Activated CD8-positive, alpha-beta T cell treated with anti-CD3 and anti-CD28 coated beads, Interleukin-2, amount 10 ng/mL, durations not matched to agents 7 days and 5 days (primary cell): ENCODE measurements around the gene AGTR1. TPM values are rescaled to one million over a fixed set of nuclear protein-coding genes. Genes with fewer than 3 reads are reported as not detected.
A peak's percentile ranks its signal among the peaks of the same experiment; 100 is the strongest.

Source experiments
- ATAC-seq: fragments of 150-1000 bp; cut with Tn5 transposase; one replicate; pipeline ENCODE4 v1.10.0; 2021; ENCODE audit warnings: moderate library complexity
- CTCF ChIA-PET: fragments of 350-600 bp; sonication (Branson Sonifier 250); formaldehyde crosslinking; loops from one replicate; lab custom pipeline; 2021; ENCODE audit warnings: antibody characterized with exemption; lab: Charles Lee
- POLR2A ChIA-PET: fragments of 350-600 bp; sonication (Branson Sonifier 250); formaldehyde crosslinking; loops from one replicate; lab custom pipeline; 2021; ENCODE audit warnings: antibody characterized with exemption; lab: Charles Lee
- DNase-seq: peaks from one replicate; pipeline ENCODE4 v3.0.0-alpha.2; 2020
- H3K27ac Mint-ChIP-seq: one replicate; pipeline ENCODE4 v1.8.0; 2021; ENCODE audit warnings: mild to moderate bottlenecking, mixed read lengths
- H3K27me3 Mint-ChIP-seq: one replicate; pipeline ENCODE4 v1.8.0; 2021; ENCODE audit warnings: low read depth, mixed read lengths
- H3K36me3 Mint-ChIP-seq: one replicate; pipeline ENCODE4 v1.8.0; 2021; ENCODE audit warnings: low read depth, mixed read lengths
- H3K4me1 Mint-ChIP-seq: one replicate; pipeline ENCODE4 v1.8.0; 2021; ENCODE audit warnings: low read depth, mixed read lengths
- H3K4me3 Mint-ChIP-seq: one replicate; pipeline ENCODE4 v1.8.0; 2021; ENCODE audit warnings: mild to moderate bottlenecking, mixed read lengths
- H3K9me3 Mint-ChIP-seq: one replicate; pipeline ENCODE4 v1.8.0; 2022; ENCODE audit warnings: mixed read lengths; ENCODE audit not compliant: insufficient read depth
- total RNA-seq, 2 experiments: library from RNA; stranded (reverse); gene quantifications; one replicate each; pipeline ENCODE4 v1.2.3, GENCODE V29; 2021

The AGTR1 gene
- total RNA-seq, 2 experiments from 2014 or later: not detected

- no peaks in the 10 kb centered on the region for H3K27me3 Mint-ChIP-seq
- ChIA-PET CTCF (interaction anchor here (1.1 kb wide), 1 partner anchor 14 kb away, joined by 4 read pairs; no protein-coding TSS in a partner anchor), POLR2A (no interaction called here)
- H3K4me3 Mint-ChIP-seq: no peak overlapping the region
- no peaks in the 10 kb centered on the region for H3K9me3 Mint-ChIP-seq
- peak; percentile 61 for ATAC-seq
- H3K4me1 Mint-ChIP-seq: peaks cover 5% of the 10 kb centered on the region
- H3K36me3 Mint-ChIP-seq: no peaks in the 10 kb centered on the region
- no peak overlapping the region for H3K27ac Mint-ChIP-seq
- DNase-seq: peak; percentile 42
Measured at GRCh38 chr3:148727231-148727630, 29.5 kb downstream of the AGTR1 start.

- no peak for DNase-seq
- Mint-ChIP-seq H3K4me1 (peaks cover 5% of the 10 kb centered on the region), H3K36me3 (no peaks in the 10 kb centered on the region), H3K27ac (no peak overlapping the region), H3K4me3 (no peak overlapping the region), H3K27me3 (no peaks in the 10 kb centered on the region), H3K9me3 (no peaks in the 10 kb centered on the region)
- ChIA-PET CTCF (no interaction called here), POLR2A (no interaction called here)
- no peak for ATAC-seq
Measured at GRCh38 chr3:148728753-148729152, 31.1 kb downstream of the AGTR1 start.

GRCh38 chr3:148729476-148730055 lies 31.9 kb downstream of the AGTR1 start:
- no peaks in the 10 kb centered on the region for H3K36me3 Mint-ChIP-seq
- no peak for DNase-seq
- POLR2A ChIA-PET: no interaction called here

GRCh38 chr3:148730676-148731075 lies 33.0 kb downstream of the AGTR1 start:
- Mint-ChIP-seq H3K36me3 (no peaks in the 10 kb centered on the region), H3K9me3 (no peaks in the 10 kb centered on the region), H3K27ac (no peak overlapping the region), H3K4me3 (no peak overlapping the region), H3K4me1 (peaks cover 5% of the 10 kb centered on the region), H3K27me3 (no peaks in the 10 kb centered on the region)
- ChIA-PET POLR2A (no interaction called here), CTCF (no interaction called here)
- no peak for ATAC-seq
- no peak for DNase-seq

More at GRCh38 chr3:148729476-148730055, 31.9 kb downstream of the AGTR1 start:
- ATAC-seq: no peak
- CTCF ChIA-PET: no interaction called here
- Mint-ChIP-seq H3K4me1 (peaks cover 5% of the 10 kb centered on the region), H3K9me3 (no peaks in the 10 kb centered on the region), H3K27ac (no peak overlapping the region), H3K27me3 (no peaks in the 10 kb centered on the region), H3K4me3 (no peak overlapping the region)

GRCh38 chr3:148735597-148735996 lies 37.9 kb downstream of the AGTR1 start:
- no peak overlapping the region for H3K4me3 Mint-ChIP-seq
- ChIA-PET POLR2A (no interaction called here), CTCF (no interaction called here)
- no peaks in the 10 kb centered on the region for H3K27me3 Mint-ChIP-seq
- DNase-seq: no peak
- no peaks in the 10 kb centered on the region for H3K4me1 Mint-ChIP-seq
- no peaks in the 10 kb centered on the region for H3K36me3 Mint-ChIP-seq
- H3K27ac Mint-ChIP-seq: no peak overlapping the region
- ATAC-seq: no peak
- no peaks in the 10 kb centered on the region for H3K9me3 Mint-ChIP-seq

- ATAC-seq (no peak), DNase-seq (no peak)
- Mint-ChIP-seq H3K9me3 (no peaks in the 10 kb centered on the region), H3K27ac (no peak overlapping the region), H3K36me3 (no peaks in the 10 kb centered on the region), H3K4me1 (no peaks in the 10 kb centered on the region), H3K4me3 (no peak overlapping the region), H3K27me3 (no peaks in the 10 kb centered on the region)
- ChIA-PET CTCF (no interaction called here), POLR2A (no interaction called here)
Measured at GRCh38 chr3:148736086-148736485, 38.4 kb downstream of the AGTR1 start.

GRCh38 chr3:148737104-148737530 lies 39.4 kb downstream of the AGTR1 start:
- no peak overlapping the region for H3K27ac Mint-ChIP-seq
- no peaks in the 10 kb centered on the region for H3K27me3 Mint-ChIP-seq
- no peak for DNase-seq
- H3K9me3 Mint-ChIP-seq: no peaks in the 10 kb centered on the region
- H3K4me1 Mint-ChIP-seq: no peaks in the 10 kb centered on the region
- CTCF ChIA-PET: no interaction called here
- no peaks in the 10 kb centered on the region for H3K36me3 Mint-ChIP-seq
- POLR2A ChIA-PET: interaction anchor here (0.6 kb wide), 1 partner anchor 572 kb away, joined by 3 read pairs; no protein-coding TSS in a partner anchor
- no peak for ATAC-seq
- H3K4me3 Mint-ChIP-seq: no peak overlapping the region

GRCh38 chr3:148739720-148740119 lies 42.0 kb downstream of the AGTR1 start:
- no peak for ATAC-seq
- POLR2A ChIA-PET: no interaction called here
- Mint-ChIP-seq H3K36me3 (no peaks in the 10 kb centered on the region), H3K4me1 (no peaks in the 10 kb centered on the region), H3K27ac (no peak overlapping the region), H3K9me3 (no peaks in the 10 kb centered on the region), H3K4me3 (no peak overlapping the region), H3K27me3 (no peaks in the 10 kb centered on the region)
- no peak for DNase-seq
- CTCF ChIA-PET: no interaction called here

GRCh38 chr3:148740291-148740690 lies 42.6 kb downstream of the AGTR1 start:
- H3K36me3 Mint-ChIP-seq: no peaks in the 10 kb centered on the region
- no peaks in the 10 kb centered on the region for H3K9me3 Mint-ChIP-seq
- POLR2A ChIA-PET: no interaction called here
- H3K4me3 Mint-ChIP-seq: no peak overlapping the region
- ATAC-seq (no peak), DNase-seq (no peak)
- no peaks in the 10 kb centered on the region for H3K27me3 Mint-ChIP-seq
- H3K27ac Mint-ChIP-seq: no peak overlapping the region
- CTCF ChIA-PET: no interaction called here
- no peaks in the 10 kb centered on the region for H3K4me1 Mint-ChIP-seq

GRCh38 chr3:148741219-148741618 lies 43.5 kb downstream of the AGTR1 start:
- H3K4me3 Mint-ChIP-seq: no peak overlapping the region
- DNase-seq (no peak), ATAC-seq (no peak)
- H3K36me3 Mint-ChIP-seq: no peaks in the 10 kb centered on the region
- ChIA-PET POLR2A (no interaction called here), CTCF (interaction anchor here (0.9 kb wide), 1 partner anchor 14 kb away, joined by 4 read pairs; no protein-coding TSS in a partner anchor)
- H3K9me3 Mint-ChIP-seq: no peaks in the 10 kb centered on the region
- no peaks in the 10 kb centered on the region for H3K4me1 Mint-ChIP-seq
- no peaks in the 10 kb centered on the region for H3K27me3 Mint-ChIP-seq
- no peak overlapping the region for H3K27ac Mint-ChIP-seq

- no peak for DNase-seq
- no peaks in the 10 kb centered on the region for H3K36me3 Mint-ChIP-seq
- H3K4me1 Mint-ChIP-seq: no peaks in the 10 kb centered on the region
- POLR2A ChIA-PET: no interaction called here
- CTCF ChIA-PET: no interaction called here
- no peaks in the 10 kb centered on the region for H3K27me3 Mint-ChIP-seq
- ATAC-seq: no peak
- H3K4me3 Mint-ChIP-seq: no peak overlapping the region
- no peaks in the 10 kb centered on the region for H3K9me3 Mint-ChIP-seq
- no peak overlapping the region for H3K27ac Mint-ChIP-seq
Measured at GRCh38 chr3:148742118-148742517, 44.4 kb downstream of the AGTR1 start.

GRCh38 chr3:148746053-148746452 lies 48.4 kb downstream of the AGTR1 start:
- no peaks in the 10 kb centered on the region for H3K27me3 Mint-ChIP-seq
- no peaks in the 10 kb centered on the region for H3K9me3 Mint-ChIP-seq
- DNase-seq (no peak), ATAC-seq (no peak)
- H3K4me1 Mint-ChIP-seq: no peaks in the 10 kb centered on the region
- ChIA-PET CTCF (no interaction called here), POLR2A (no interaction called here)
- no peak overlapping the region for H3K27ac Mint-ChIP-seq
- no peaks in the 10 kb centered on the region for H3K36me3 Mint-ChIP-seq
- no peak overlapping the region for H3K4me3 Mint-ChIP-seq

- DNase-seq: no peak
- H3K4me1 Mint-ChIP-seq: no peaks in the 10 kb centered on the region
- H3K27ac Mint-ChIP-seq: no peak overlapping the region
- no peak for ATAC-seq
- H3K36me3 Mint-ChIP-seq: no peaks in the 10 kb centered on the region
- H3K4me3 Mint-ChIP-seq: no peak overlapping the region
- POLR2A ChIA-PET: no interaction called here
- no peaks in the 10 kb centered on the region for H3K9me3 Mint-ChIP-seq
- CTCF ChIA-PET: no interaction called here
- H3K27me3 Mint-ChIP-seq: no peaks in the 10 kb centered on the region
Measured at GRCh38 chr3:148748283-148748682, 50.6 kb downstream of the AGTR1 start.
